HL-60 (cell line): ENCODE data around the gene FBXL15.

Source experiments
- CTCF ChIP-seq: IDR thresholded peaks from one replicate; pipeline ENCODE4 v1.5.1; 2011; ENCODE audit warnings: low read length, control low read depth, inconsistent platforms; ENCODE audit not compliant: insufficient read depth
- GABPA ChIP-seq: IDR thresholded peaks from 2 replicates; pipeline ENCODE4 v1.6.1; 2012; ENCODE audit warnings: low read depth
- POLR2AphosphoS5 ChIP-seq: IDR thresholded peaks from 2 replicates; pipeline ENCODE4 v1.6.1; 2012; ENCODE audit warnings: low read depth

DNA sequence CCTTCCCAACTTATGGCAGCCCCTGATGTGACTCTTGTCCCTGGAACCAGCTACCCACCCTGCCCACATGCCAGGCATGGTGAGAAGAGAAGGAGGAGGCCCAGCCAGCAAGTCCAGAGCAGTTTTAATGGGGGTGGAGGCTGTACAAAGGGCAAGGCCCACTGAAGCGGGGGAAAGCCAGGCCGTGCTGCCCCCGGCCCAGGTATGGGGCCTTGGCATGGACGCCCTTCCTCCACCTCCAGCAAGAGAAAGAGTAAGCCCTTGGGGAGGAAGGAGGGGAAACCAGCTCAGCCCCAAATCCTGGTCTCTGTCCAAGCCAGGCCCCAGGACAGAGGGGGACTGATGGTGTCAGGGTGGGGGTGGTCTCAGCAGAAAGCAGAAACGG lies 18.1 kb upstream of the FBXL15 start:
- TF ChIP-seq CTCF = no peak
- no peak for TF ChIP-seq GABPA
- no peak for TF ChIP-seq POLR2AphosphoS5
